K562 (cell line): Measurements from ENCODE around the gene CRAT. TPM values are rescaled to one million over a fixed set of nuclear protein-coding genes. Genes with fewer than 3 reads are reported as not detected.

ENCODE experiments used
- HSF4 ChIP-seq: fragments of 250-450 bp; sonication (Bioruptor Pico); IDR thresholded peaks from 2 replicates; pipeline ENCODE4 v2.1.2; 2022; ENCODE audit warnings: mild to moderate bottlenecking, moderate library complexity, borderline replicate concordance
- MCM5 ChIP-seq: fragments of 450-650 bp; IDR thresholded peaks from 2 replicates; pipeline ENCODE4 v1.6.1; 2016; ENCODE audit warnings: low read depth
- NFE2L1 ChIP-seq: fragments of 450-650 bp; IDR thresholded peaks from 2 replicates; pipeline ENCODE4 v1.6.1; 2016; ENCODE audit warnings: missing genetic modification characterization, low read depth, mild to moderate bottlenecking, missing compliant biosample characterization, moderate library complexity, borderline replicate concordance
- NFRKB ChIP-seq: fragments of 450-650 bp; IDR thresholded peaks from 2 replicates; pipeline ENCODE4 v1.6.1; 2016; ENCODE audit warnings: low read depth
- PRMT5 ChIP-seq: sonication (generic); formaldehyde crosslinking; IDR thresholded peaks from 2 replicates; pipeline ENCODE4 v1.5.0; 2020; ENCODE audit warnings: missing genetic modification reagents
- XRCC5 ChIP-seq: fragments of 200-400 bp; formaldehyde crosslinking; IDR thresholded peaks from 2 replicates; pipeline ENCODE4 v1.6.1; 2017; ENCODE audit warnings: low read depth, mild to moderate bottlenecking, low read length
- YY1 ChIP-seq, 3 experiments: IDR thresholded peaks; 2 replicates each; pipeline ENCODE4 v1.6.1; 2011; ENCODE audit warnings: low read length in 2 of 3, mild to moderate bottlenecking in 2 of 3, moderate library complexity in 2 of 3, borderline replicate concordance in 1 of 3, control low read depth in 1 of 3, low read depth in 1 of 3; ENCODE audit not compliant: insufficient read depth in 3 of 3, insufficient replicate concordance in 2 of 3, control insufficient read depth in 1 of 3, insufficient read length in 1 of 3; ENCODE audit errors: extremely low read depth in 1 of 3
- ZNF134 ChIP-seq: fragments of 250-450 bp; sonication (Bioruptor Pico); conservative IDR thresholded peaks from 2 replicates; pipeline ENCODE4 v1.4.0; 2020
- ZNF217 ChIP-seq: sonication (generic); formaldehyde crosslinking; IDR thresholded peaks from 2 replicates; pipeline ENCODE4 v1.8.0; 2022; ENCODE audit warnings: mild to moderate bottlenecking, missing genetic modification reagents
- ZNF586 ChIP-seq: fragments of 450-650 bp; formaldehyde crosslinking; conservative IDR thresholded peaks from 2 replicates; pipeline ENCODE4 v1.4.0; 2020; ENCODE audit warnings: mild to moderate bottlenecking, moderate library complexity
- polyA plus RNA-seq, 8 experiments: library from polyadenylated mRNA; depleted of rRNA in 4 of 8; stranded (reverse) in 5 of 8; unstranded in 3 of 8; fragments of >200 nt; fragmentation: Nextera tagmentation in 2 of 8; fragmentation: Illumina TruSeq in 1 of 8; extraction: Ambion mirVana in 2 of 8; extraction: Trizol in 1 of 8; gene quantifications; 2 replicates each; pipeline versions ENCODE4 v1.2.1 to v1.2.3, GENCODE V29; 2011 to 2014; ENCODE audit warnings: inconsistent platforms in 1 of 8, missing spikeins in 1 of 8
- total RNA-seq, 7 experiments: library from RNA; depleted of rRNA in 6 of 7; stranded (reverse); fragments of >200 nt in 6 of 7; fragmentation: Illumina TruSeq in 2 of 7; extraction: Trizol in 2 of 7; gene quantifications; 2 replicates each; pipeline versions ENCODE4 v1.2.1 to v1.2.3, GENCODE V29; 2011 to 2021; ENCODE audit warnings: low replicate concordance in 1 of 7
- TF ChIP-seq, protein P1 (sequence below): sonication (generic); formaldehyde crosslinking; IDR thresholded peaks from 2 replicates; pipeline ENCODE4 v1.8.0; 2023; ENCODE audit warnings: mild to moderate bottlenecking, missing genetic modification reagents
- TF ChIP-seq, protein P2 (sequence below): fragments of 450-650 bp; IDR thresholded peaks from 2 replicates; pipeline ENCODE4 v1.7.0; 2016; ENCODE audit warnings: borderline replicate concordance
- TF ChIP-seq, protein P3 (sequence below): fragments of 250-450 bp; sonication (Bioruptor Pico); IDR thresholded peaks from 2 replicates; pipeline ENCODE4 v1.4.0; 2020; ENCODE audit warnings: mild to moderate bottlenecking
- TF ChIP-seq, protein P4 (sequence below), 2 experiments: fragments of 450-650 bp in 1 of 2; sonication (generic) in 1 of 2; formaldehyde crosslinking; conservative IDR thresholded peaks; 2 replicates each; pipeline versions ENCODE4 v1.4.0 to v1.8.1; 2020 to 2022; ENCODE audit warnings: mild to moderate bottlenecking in 1 of 2, missing genetic modification reagents in 1 of 2
- TF ChIP-seq, protein P5 (sequence below): sonication (generic); formaldehyde crosslinking; IDR thresholded peaks from 2 replicates; pipeline ENCODE4 v1.9.0; 2022; ENCODE audit warnings: mild to moderate bottlenecking, missing genetic modification reagents

The CRAT gene
- total and polyA plus RNA-seq, 9 of the 15 experiments (the other 6 are each of a cell fraction or from before 2014, with no cell fraction given): 0.20 to 13.8 (median 5.4) TPM

DNA sequence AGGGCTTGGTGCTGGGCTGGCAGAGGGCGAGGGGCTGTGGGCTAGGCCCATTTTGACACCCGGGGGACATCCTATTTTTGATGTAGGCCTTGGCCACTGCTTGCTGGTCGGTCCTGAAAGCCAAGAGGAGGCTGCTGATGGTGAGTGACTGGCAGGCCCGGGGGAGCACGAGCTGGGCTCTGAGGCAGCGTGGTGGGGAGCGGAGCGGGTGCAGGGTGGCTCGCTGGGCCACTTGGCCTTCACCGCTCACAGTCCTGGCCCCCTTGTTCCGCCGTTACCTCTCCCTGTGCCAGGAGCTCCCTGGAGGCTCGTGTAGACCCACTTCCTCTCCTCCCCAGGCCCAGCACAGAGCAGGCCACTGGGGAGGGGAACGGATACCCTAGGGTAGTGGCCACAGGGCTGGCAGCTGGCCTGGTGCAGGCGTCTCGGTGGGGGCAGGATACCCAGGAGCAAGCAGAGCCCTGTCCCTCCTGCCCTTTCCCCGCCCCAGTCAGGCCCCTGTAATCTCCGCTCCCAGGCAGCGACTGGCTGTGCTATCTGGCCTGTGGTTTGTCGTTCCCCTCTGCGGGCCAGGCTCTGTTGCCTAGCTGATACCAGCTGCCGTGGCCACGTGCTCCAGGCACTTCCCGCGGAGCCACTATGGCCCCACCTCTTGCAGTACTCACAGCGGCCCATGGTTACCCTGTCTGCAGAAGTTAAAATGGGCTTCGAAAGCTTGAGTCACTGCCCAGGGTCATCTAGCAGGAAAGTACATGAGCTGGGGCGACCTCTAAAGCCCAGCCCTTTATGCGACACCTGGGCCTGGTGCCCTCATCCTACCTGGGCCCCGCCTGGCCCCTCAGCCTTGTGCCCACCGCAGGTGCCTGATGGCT, 41.4 kb downstream of the CRAT start (continued):
- TF ChIP-seq, protein P1, sequence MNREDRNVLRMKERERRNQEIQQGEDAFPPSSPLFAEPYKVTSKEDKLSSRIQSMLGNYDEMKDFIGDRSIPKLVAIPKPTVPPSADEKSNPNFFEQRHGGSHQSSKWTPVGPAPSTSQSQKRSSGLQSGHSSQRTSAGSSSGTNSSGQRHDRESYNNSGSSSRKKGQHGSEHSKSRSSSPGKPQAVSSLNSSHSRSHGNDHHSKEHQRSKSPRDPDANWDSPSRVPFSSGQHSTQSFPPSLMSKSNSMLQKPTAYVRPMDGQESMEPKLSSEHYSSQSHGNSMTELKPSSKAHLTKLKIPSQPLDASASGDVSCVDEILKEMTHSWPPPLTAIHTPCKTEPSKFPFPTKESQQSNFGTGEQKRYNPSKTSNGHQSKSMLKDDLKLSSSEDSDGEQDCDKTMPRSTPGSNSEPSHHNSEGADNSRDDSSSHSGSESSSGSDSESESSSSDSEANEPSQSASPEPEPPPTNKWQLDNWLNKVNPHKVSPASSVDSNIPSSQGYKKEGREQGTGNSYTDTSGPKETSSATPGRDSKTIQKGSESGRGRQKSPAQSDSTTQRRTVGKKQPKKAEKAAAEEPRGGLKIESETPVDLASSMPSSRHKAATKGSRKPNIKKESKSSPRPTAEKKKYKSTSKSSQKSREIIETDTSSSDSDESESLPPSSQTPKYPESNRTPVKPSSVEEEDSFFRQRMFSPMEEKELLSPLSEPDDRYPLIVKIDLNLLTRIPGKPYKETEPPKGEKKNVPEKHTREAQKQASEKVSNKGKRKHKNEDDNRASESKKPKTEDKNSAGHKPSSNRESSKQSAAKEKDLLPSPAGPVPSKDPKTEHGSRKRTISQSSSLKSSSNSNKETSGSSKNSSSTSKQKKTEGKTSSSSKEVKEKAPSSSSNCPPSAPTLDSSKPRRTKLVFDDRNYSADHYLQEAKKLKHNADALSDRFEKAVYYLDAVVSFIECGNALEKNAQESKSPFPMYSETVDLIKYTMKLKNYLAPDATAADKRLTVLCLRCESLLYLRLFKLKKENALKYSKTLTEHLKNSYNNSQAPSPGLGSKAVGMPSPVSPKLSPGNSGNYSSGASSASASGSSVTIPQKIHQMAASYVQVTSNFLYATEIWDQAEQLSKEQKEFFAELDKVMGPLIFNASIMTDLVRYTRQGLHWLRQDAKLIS (CRISPR knock-in tag): peak; percentile 83; the same call in 1 of the 2 replicates
- TF ChIP-seq, protein P2, sequence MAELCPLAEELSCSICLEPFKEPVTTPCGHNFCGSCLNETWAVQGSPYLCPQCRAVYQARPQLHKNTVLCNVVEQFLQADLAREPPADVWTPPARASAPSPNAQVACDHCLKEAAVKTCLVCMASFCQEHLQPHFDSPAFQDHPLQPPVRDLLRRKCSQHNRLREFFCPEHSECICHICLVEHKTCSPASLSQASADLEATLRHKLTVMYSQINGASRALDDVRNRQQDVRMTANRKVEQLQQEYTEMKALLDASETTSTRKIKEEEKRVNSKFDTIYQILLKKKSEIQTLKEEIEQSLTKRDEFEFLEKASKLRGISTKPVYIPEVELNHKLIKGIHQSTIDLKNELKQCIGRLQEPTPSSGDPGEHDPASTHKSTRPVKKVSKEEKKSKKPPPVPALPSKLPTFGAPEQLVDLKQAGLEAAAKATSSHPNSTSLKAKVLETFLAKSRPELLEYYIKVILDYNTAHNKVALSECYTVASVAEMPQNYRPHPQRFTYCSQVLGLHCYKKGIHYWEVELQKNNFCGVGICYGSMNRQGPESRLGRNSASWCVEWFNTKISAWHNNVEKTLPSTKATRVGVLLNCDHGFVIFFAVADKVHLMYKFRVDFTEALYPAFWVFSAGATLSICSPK: no peak
- peak; percentile 78; the same call in 1 of the 2 replicates for TF ChIP-seq HSF4
- TF ChIP-seq ZNF217 (CRISPR knock-in tag): no peak
- TF ChIP-seq, protein P3, sequence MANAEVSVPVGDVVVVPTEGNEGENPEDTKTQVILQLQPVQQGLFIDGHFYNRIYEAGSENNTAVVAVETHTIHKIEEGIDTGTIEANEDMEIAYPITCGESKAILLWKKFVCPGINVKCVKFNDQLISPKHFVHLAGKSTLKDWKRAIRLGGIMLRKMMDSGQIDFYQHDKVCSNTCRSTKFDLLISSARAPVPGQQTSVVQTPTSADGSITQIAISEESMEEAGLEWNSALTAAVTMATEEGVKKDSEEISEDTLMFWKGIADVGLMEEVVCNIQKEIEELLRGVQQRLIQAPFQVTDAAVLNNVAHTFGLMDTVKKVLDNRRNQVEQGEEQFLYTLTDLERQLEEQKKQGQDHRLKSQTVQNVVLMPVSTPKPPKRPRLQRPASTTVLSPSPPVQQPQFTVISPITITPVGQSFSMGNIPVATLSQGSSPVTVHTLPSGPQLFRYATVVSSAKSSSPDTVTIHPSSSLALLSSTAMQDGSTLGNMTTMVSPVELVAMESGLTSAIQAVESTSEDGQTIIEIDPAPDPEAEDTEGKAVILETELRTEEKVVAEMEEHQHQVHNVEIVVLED (CRISPR knock-in tag): peak; percentile 45
- peak; percentile 89 for TF ChIP-seq XRCC5
- no peak for TF ChIP-seq NFRKB
- no peak for TF ChIP-seq ZNF586
- TF ChIP-seq ZNF134: no peak; the same call in 1 of the 2 replicates
- TF ChIP-seq, protein P4, sequence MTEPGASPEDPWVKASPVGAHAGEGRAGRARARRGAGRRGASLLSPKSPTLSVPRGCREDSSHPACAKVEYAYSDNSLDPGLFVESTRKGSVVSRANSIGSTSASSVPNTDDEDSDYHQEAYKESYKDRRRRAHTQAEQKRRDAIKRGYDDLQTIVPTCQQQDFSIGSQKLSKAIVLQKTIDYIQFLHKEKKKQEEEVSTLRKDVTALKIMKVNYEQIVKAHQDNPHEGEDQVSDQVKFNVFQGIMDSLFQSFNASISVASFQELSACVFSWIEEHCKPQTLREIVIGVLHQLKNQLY (CRISPR knock-in tag; conservative IDR thresholded peaks at IDR 0.05): peak in 1 of 2 experiments; percentile 87; a peak in 1 of 4 replicates
- TF ChIP-seq, protein P5, sequence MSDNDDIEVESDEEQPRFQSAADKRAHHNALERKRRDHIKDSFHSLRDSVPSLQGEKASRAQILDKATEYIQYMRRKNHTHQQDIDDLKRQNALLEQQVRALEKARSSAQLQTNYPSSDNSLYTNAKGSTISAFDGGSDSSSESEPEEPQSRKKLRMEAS (CRISPR knock-in tag): peak; percentile 100
- TF ChIP-seq YY1 (IDR thresholded peaks at IDR 0.05; ENCODE audit: borderline replicate concordance in 1 of 3, control insufficient read depth in 1 of 3, extremely low read depth in 1 of 3, insufficient read depth in 3 of 3, insufficient read length in 1 of 3, insufficient replicate concordance in 2 of 3, low read depth in 1 of 3, low read length in 2 of 3): peak in 2 of 3 experiments; percentile 49 to 80
- no peak for TF ChIP-seq MCM5
- no peak for TF ChIP-seq NFE2L1
- no peak for TF ChIP-seq PRMT5
